NCI-H2196 (cell line): Measurements from ENCODE around the gene CCDC183.
"Not testable (repeated sequence)": the region's sequence is repeated elsewhere in the genome, so short reads cannot be mapped to it uniquely, and the experiment has no call there.

ENCODE experiments used
- DNase-seq: peaks from one replicate; lab custom pipeline; 2025; ENCODE audit not compliant: unreplicated experiment; lab: John Stamatoyannopoulos, UW

The CCDC183 gene

DNA sequence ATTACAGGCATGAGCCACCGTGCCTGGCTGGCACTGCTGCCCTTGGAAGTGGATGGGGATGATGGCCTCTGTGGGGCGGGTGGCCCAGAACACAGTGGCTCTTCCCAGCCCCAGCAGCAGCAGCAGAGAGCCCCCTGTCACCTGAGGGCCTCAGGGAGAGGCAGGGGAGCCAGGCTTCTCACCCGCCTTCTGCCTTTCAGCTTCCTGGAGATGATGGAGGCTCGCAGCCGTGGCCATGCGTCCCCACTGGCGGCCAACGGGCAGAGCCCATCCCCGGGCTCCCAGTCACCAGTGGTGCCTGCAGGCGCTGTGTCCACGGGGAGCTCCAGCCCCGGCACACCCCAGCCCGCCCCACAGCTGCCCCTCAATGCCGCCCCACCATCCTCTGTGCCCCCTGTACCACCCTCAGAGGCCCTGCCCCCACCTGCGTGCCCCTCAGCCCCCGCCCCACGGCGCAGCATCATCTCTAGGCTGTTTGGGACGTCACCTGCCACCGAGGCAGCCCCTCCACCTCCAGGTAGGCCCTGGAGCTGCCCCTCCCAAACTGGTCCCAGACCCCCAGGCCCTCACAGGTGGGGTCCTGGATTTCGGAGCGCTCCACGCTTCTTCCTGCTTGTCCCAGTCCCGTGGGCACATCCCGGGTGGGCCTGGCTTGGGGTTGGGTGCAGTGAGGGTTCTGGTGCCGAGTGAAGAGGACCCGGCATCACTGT is 41.2 kb downstream of the CCDC183 start:
- no peak for DNase-seq

DNA sequence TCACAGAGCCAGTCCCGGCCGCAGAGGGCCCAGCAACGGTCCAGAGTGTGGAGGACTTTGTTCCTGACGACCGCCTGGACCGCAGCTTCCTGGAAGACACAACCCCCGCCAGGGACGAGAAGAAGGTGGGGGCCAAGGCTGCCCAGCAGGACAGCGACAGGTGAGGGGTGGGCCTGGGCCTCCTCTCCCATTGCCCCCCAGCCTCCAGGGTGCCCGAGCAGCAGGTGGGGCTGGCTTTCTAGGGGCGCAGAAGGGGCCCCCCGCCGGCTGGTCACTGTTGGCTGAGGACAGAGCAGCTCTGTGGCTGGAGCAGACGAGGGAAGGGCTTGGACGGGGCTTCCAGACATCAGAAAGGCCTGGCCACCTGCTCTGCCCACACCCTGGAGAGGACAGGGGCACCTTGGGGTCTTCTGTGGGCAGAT is 41.7 kb downstream of the CCDC183 start:
- DNase-seq: not testable (repeated sequence)

DNA sequence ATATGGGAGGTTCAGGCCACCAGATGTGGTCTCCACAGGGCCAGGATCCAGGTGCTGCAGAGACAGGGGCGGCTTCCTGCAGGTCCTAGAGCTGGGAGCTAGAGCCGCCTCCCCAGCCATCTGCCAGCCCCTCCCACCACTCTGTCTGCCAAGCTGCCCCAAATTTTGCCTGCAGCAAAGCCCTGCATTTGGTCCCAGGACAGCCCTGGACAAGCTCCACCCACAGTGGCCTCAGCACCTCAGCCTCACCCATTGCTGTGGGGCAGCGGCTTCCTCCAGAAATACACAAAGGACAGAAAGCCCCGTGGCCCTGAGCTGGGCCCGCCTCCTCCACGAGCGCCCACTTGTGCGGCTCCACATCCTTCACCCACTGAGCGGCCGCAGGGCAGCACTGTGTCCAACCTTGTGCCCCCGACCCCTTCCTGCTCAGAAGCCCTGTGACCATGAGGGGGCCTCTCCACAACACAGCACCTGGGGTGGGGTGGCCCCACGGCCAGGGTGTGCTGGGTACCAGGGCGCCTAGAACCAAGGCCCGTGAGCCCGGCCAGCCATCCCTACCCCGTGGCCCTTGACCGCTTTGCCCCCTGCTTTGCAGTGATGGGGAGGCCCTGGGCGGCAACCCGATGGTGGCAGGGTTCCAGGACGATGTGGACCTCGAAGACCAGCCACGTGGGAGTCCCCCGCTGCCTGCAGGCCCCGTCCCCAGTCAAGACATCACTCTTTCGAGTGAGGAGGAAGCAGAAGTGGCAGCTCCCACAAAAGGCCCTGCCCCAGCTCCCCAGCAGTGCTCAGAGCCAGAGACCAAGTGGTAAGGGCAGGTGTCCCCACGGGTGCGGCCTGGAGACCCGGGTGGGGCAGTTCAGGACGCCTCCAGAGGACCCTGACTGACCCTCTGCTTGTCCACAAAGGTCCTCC is 42.4 kb downstream of the CCDC183 start:
- no peak for DNase-seq

DNA sequence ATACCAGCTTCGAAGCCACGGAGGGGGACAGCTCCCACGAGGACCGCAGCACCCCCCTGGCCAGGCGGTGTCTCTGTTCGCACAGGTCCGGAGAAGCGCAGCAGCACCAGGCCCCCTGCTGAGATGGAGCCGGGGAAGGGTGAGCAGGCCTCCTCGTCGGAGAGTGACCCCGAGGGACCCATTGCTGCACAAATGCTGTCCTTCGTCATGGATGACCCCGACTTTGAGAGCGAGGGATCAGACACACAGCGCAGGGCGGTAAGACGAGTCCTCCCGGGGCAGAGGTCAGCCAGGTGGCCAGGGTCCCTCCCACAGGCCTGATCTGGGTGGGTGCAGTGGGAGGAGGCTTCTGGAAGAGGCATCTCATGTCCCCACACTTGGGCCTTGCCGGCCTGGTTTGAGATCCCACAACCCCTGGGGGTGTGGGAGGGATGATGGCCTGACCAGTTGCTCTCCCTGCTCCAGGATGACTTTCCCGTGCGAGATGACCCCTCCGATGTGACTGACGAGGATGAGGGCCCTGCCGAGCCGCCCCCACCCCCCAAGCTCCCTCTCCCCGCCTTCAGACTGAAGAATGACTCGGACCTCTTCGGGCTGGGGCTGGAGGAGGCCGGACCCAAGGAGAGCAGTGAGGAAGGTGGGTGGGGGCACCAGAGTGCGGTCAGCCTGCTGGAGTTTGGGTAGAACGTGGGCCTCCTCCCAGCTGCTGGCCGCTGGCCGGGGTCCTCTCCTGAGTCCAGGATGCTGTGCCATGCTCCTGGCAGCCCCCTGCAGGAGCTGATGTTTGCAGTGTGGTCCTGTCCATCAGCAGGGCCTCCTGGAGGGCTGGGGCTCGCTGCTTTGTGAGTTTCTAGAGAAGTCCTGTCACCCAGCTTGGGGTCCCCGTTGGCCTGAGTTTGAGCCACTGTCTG is 43.3 kb downstream of the CCDC183 start:
- no peak for DNase-seq

DNA sequence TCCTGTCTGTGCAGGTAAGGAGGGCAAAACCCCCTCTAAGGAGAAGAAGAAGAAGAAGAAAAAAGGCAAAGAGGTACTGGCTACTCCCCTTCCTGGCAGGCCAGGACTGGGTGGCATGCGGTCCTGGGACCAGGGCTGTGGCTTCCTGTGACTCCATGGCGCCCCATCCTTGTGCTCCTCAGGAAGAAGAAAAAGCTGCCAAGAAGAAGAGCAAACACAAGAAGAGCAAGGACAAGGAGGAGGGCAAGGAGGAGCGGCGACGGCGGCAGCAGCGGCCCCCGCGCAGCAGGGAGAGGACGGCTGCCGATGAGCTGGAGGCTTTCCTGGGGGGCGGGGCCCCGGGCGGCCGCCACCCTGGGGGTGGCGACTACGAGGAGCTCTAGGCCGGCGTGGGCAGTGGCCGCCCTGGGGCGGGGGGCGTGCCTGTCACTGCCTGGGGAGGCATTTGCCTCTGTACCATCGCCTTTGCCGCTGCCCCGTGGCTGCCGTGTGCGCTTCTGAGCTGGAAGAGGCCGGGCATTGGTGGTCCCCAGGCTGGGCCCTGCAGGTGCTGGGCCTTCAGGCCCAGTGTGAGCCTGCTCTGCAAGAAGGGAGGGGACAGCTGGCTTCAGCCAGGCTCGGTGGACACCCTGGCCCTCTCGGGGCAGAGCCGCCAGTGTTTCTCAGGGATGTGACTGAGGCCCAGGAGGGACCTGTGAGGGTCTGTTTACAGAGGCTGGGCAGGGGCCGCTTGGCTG is 44.2 kb downstream of the CCDC183 start:
- DNase-seq: peak; percentile 39

DNA sequence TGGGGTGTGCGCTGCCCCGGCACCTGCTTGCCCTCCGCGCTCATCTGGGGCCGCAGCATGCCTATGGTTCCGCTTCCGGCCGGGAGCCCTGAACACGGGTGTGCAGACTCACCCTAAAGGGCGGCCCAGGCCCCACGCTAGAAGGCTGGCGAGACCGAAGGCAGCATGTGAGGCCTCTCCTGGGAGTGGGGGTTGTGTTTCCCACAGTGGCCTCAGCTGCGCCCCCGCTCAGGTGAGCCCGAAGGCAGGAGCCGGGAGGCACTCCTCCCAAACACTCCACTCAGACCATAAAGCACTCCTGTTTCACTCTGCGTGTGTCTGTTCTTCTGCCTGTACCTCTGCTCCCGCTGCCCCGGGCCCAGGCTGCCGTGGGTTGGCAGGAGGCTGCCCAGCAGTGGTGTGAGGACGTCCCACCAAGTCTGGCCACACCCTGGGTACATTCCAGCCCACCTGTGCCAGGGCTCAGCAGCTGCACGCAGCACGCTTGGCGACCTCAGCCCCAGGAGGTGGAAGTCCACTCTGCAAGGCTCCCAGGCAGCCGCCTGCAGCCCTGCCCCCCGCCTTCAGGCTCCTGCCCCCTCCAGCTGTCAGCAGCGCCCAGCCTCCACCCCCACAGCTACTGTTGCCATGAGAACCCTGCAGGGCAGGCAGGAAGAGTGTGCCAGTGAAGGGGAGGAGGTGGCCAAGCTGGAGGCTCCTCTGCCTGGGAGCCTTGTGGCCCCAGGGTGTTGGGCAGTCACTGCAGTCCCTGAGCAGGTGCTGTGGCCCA is 44.9 kb downstream of the CCDC183 start:
- DNase-seq: peak; percentile 88

DNA sequence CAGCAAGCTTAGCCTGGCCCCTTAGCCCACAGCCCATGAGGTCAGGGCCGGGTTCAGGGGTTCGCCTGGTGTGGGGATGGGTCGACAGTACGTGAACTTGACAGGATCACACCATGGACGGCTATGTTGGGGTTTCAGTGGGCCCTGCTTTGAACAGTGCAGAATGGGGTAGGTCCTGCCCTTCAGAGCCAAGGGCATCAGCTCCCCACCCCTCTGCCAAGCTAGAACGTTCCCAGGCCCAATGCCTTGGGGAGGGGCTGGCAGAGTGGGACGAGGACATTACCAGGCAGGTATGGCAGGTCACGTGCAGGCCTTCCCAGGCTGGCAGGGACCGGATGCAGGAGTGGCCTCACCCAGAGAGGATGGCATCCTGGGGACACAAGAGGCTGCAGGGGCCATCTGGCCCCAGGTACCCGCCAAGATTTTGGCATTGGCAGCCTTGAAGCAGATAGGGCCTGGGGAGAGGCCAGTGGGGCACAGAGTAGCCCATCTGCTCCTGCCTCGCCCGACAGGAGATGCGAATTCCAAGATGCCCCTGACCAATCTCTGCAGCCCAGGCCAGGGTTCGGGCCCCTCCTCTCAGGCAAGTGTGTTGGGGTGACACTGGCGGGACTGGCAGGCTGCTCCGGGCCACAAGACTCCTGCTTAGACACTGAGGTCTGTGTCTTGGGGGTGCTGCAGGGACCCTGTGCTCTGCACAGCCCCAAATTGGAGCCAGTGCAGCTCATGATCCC is 45.7 kb downstream of the CCDC183 start:
- peak; percentile 46 for DNase-seq

DNA sequence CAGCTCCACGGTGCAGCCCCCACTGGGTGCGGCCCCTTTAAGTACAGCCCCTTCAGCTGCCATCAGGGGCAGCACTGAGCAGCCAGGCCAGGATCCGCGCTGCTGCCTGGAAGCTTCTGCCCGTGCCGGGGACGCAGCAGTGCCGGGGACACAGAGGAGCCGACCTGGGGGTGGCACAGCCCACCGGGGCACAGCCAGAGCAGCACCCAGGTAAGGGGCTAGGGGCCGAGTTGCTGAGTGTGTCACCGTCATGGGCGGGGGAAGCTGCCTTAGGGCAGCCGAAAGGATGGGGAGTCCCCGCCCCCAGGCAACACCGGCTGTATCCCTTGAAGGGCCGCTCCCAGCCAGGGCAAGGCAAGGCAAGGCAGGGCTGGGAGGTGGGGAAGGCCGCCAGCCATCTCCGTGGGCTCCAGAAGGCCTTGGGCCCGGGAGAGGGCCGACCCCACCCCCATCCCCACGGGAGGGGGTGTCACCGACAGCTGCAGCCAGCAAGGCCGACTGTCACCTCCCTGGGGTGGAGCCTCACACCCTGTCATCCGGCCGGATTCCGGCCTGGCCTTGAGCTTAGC is 46.3 kb downstream of the CCDC183 start, which contains the start of gene AJM1:
TSS of gene AJM1 (plus strand) at position 99 of the 569 bp plus-strand sequence. CDS start 1,937 bp downstream, outside the sequence.
- DNase-seq: peak; percentile 71

DNA sequence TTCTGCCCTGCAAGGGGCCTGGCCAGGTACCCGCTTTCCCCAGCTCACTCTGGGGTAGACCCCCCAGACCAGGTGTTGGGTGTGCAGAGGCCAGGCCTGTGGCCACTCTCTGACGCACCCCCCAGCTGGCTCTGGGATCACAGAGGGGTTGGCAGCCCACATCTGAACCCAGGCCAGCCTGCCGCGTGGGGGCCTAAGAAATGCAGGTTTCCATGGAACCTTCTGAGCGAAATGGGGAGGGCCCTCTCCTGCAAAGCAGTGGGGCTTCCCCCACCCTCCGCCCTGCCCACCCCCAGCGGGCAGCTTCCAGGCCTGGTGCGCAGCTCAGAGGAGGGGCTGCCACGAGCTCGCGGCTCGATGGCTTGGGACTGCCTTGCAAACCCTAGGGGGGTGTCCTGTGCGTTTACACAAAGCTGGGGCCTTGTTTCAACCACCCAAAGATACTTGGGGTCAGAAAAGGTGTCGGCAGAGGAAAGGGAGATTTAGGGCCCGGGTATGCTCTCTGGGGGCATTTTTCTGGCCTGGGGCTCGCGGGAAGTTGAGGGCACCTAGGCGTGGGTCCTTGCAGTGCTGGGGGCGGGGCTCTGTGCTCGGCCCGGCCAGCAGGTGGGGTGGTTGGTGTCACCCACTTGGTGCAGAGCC is 47.1 kb downstream of the CCDC183 start:
- DNase-seq: not testable (repeated sequence)

DNA sequence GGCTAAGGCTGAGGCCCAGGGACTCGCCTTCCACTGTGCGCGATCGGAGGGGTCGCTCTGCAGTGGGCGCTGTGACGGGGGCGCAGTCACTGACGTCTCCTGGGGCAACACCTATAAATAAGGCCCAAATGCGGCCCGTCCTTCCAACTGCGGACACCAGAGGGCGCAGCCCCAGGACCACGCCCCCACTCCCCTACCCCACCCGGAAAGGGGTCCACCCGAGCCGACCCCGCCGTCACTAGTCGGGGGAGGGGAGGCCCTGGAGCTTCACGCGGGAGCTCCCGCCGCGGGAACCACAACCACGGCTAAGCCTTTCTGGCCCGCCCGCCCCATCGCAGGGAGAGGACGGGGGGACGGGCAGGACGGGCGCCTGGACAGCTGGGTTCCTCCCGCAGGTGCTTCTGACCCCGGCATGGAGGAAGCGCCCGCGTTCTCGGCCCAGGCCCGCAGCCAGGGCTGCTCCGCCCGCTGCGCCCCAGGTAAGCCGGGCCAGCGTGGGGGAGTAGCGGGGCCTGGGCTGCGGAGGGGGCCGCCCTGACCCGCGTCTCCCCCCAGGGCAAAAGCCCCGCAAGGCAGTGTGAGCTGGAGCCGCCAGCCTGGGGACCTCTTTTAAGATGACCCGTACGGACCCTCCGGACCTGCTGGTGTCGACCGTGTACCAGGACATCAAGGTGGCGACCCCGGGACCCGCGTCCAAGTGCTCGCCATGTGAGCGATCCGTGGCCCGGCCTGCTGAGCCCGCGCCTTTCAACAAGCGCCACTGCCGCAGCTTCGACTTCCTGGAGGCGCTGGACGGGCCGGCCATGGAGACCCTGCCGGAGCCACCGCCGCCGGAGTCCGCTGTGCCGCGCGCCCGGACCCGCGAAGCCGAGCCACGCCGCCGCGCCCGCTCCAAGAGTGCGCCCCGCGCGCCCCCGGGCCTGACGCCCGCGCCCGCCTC is 47.9 kb downstream of the CCDC183 start:
- DNase-seq: peak; percentile 21

DNA sequence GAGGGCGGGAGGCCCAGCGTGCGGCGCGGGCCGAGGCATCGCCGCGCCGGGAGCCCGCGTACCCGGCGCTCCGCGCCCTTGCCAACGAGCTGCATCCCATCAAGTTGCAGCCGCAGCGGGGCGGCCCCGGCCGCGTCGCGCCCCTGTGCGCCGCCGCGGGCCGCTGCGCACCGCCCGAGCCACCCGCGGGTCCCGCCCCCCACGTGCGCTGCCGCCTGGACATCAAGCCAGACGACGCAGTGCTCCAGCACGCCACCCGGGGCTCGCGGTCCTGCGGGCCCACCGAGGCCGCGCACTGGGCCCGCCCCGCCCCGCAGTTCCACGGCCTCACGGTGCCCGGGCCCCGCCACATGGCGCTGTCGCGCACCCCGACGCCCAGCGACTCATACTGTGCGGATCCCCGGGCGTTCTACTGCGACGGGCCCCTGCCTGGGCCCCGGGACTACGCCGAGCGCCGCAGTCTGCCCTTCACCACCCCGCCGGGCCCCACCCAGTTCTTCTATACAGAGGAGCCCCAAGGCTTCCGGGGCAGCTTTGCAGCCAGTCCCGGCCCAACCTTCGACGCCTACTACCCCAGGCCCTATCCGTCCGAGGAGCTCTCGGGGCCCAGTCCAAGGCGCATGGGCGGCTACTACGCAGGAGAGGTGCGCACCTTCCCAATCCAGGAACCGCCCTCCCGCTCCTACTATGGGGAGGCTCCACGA is 48.8 kb downstream of the CCDC183 start:
- no peak for DNase-seq

DNA sequence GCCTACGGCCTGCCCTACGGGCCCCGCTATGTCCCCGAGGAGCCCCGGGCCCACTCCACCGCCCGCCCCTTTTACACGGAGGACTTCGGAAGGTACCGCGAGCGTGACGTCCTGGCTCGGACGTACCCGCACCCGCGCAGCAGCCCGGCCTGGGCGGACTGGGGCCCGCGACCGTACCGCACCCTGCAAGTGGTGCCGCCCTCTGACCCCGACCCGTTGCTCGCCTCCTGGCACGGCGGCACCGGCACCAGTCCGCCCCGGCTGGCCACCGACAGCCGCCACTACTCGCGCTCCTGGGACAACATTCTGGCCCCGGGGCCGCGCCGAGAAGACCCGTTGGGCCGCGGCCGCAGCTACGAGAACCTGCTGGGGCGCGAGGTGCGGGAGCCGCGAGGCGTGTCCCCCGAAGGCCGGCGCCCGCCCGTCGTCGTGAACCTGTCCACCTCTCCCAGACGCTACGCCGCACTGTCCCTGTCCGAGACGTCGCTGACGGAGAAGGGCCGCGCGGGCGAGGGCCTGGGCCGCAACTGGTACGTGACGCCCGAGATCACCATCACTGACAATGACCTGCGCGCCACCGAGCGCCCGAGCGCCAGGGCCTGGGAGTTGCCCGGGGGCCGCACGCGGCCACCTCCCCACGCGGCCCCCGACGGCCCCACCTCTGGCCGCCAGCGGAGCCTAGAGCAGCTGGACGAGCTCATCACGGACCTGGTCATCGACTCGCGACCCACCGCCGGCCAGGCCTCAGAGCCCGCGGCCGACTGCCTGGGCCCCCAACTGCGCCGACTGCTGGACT is 49.5 kb downstream of the CCDC183 start:
- no peak for DNase-seq

DNA sequence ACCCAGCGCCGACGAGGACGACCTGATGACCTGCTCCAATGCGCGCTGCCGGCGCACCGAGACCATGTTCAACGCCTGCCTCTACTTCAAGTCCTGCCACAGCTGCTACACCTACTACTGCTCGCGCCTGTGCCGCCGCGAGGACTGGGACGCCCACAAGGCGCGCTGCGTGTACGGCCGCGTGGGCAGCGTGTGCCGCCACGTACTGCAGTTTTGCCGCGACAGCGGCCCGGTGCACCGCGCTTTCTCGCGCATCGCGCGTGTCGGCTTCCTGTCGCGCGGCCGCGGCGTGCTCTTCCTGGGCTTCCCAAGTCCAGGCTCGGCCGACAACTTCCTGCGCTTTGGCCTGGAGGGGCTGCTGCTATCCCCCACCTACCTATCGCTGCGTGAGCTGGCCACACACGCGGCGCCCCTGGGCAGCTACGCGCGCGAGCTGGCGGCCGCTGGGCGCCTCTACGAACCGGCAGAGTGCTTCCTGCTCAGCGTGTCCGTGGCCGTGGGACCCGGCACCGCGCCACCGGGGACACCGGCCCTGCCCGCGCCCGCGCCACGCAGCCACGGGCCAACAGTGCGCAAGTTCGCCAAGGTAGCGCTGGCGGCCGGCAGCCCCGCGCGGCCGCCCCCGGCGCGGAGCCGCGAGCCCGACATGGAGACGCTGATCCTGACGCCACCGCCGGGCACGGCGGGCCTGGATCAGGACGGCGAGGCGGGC is 50.4 kb downstream of the CCDC183 start:
- DNase-seq: no peak

DNA sequence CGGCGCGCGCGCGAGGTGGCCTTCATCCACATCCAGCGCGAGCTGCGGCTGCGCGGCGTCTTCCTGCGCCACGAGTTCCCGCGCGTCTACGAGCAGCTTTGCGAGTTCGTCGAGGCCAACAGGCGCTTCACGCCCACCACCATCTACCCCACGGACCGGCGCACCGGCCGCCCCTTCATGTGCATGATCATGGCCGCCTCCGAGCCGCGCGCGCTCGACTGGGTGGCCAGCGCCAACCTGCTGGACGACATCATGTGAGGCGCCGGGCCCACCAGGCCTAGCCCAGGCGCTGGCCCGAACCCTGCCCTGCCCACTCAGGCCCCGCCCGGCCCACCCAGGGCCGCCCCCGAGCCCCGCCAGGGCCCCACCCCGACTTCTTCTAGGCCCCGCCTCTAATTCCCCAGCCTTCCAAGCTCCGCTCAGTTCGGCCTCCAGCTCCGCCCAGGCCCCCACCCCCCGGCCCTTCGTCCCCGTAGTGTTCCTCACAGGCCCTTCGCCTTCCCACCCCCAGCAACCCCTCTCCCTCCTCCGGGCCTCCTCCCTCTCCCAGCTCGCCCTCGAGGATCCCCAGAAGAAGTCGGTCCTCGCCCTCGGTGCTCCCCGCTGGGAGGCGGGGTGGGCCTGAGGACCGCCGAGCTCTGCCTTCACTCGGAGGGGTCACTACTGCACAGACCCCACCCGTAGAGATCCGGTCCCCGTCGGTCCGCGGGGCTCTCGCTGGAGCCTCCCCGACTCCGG is 51.1 kb downstream of the CCDC183 start:
- no peak for DNase-seq
